Measurements from ENCODE around the gene TMEM164. TPM values are rescaled to one million over a fixed set of nuclear protein-coding genes. Genes with fewer than 3 reads are reported as not detected.

TMEM164 gene
- total and polyA plus RNA-seq, 2 donors (not counting 1 experiment from before 2014, with no cell fraction given) = 5.7 to 10.2 TPM

DNA sequence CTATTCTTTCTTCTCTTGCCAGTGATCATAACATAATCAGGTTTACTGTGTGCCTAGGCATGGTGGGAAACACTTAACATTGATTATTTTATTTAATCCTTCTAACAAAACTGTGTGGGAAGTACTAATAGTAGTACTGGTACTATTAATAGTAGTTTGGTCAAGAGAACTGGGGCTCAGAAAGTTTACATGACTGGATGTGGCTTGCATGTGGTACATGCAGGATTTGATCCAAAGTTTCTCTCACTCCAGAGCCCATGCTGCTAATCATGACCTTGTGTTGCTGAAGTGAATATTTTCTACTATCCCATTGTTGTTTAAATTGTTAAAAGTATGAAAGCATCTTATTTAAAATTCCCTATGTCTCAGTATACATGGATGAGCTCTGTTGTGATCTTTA is 78.4 kb downstream of the TMEM164 start:
- no peak overlapping the region for H3K4me3 ChIP-seq (replicated peaks in 1 of 4; ENCODE audit: control extremely low read depth in 1 of 4, insufficient read depth in 1 of 4, low read depth in 3 of 4, low read length in 4 of 4)
- H3K4me2 ChIP-seq (ENCODE audit: extremely low read depth, insufficient read depth, low read length) = no peak overlapping the region
- no peaks in the 10 kb centered on the region for H3K36me3 ChIP-seq (ENCODE audit: control insufficient read depth, insufficient read depth, low read length)
- no peak overlapping the region for H3K9ac ChIP-seq (ENCODE audit: insufficient read depth, low read length)
- no peak overlapping the region for H2AFZ ChIP-seq (ENCODE audit: low read length)
- H3K27ac ChIP-seq (ENCODE audit: insufficient read depth, low read length) = no peak overlapping the region
- DNase-seq (ENCODE audit: low read depth in 2 of 2) = no peak
- no peaks in the 10 kb centered on the region for H3K27me3 ChIP-seq (ENCODE audit: control insufficient read depth, insufficient read depth, low read length)
- H4K20me1 ChIP-seq (ENCODE audit: control insufficient read depth, extremely low read depth, insufficient read depth, low read length) = no peaks in the 10 kb centered on the region
- TF ChIP-seq, protein P1, sequence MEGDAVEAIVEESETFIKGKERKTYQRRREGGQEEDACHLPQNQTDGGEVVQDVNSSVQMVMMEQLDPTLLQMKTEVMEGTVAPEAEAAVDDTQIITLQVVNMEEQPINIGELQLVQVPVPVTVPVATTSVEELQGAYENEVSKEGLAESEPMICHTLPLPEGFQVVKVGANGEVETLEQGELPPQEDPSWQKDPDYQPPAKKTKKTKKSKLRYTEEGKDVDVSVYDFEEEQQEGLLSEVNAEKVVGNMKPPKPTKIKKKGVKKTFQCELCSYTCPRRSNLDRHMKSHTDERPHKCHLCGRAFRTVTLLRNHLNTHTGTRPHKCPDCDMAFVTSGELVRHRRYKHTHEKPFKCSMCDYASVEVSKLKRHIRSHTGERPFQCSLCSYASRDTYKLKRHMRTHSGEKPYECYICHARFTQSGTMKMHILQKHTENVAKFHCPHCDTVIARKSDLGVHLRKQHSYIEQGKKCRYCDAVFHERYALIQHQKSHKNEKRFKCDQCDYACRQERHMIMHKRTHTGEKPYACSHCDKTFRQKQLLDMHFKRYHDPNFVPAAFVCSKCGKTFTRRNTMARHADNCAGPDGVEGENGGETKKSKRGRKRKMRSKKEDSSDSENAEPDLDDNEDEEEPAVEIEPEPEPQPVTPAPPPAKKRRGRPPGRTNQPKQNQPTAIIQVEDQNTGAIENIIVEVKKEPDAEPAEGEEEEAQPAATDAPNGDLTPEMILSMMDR (conservative IDR thresholded peaks at IDR 0.05 in 1 of 2, IDR thresholded peaks at IDR 0.05 in 1 of 2; ENCODE audit: low read depth in 1 of 2, low read length in 2 of 2) = no peak
- TF ChIP-seq EZH2 (IDR thresholded peaks at IDR 0.05; ENCODE audit: low read length, missing control alignments) = no peak
- H3K9me3 ChIP-seq (ENCODE audit: control insufficient read depth, insufficient read depth, low read depth, low read length) = no peaks in the 10 kb centered on the region
- H3K4me1 ChIP-seq (ENCODE audit: control insufficient read depth, extremely low read depth, insufficient read depth, low read length) = peaks cover 4% of the 10 kb centered on the region
- no peaks in the 10 kb centered on the region for H3K79me2 ChIP-seq (ENCODE audit: control insufficient read depth, insufficient read depth, low read length)

DNA sequence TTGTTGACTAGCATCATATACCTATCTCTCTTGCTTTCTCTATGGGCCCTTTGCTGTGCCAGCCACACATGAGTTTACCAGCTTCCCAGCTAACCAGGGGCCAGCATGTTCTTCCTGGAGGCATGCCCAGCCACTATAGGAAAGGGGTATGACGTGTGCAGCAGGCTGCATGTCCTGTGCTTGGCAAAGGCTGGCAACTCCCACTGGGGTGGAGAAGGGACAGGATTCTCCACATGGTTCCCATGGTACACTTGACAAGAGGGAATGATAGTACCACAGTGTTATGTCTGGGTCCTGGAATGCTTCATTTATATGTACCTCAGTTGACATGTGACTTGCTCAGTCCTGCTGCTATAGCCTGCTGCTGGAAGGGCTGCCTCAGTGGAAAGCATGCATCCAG is 78.8 kb downstream of the TMEM164 start:
- no peaks in the 10 kb centered on the region for H3K27me3 ChIP-seq (ENCODE audit: control insufficient read depth, insufficient read depth, low read length)
- H3K36me3 ChIP-seq (ENCODE audit: control insufficient read depth, insufficient read depth, low read length) = no peaks in the 10 kb centered on the region
- DNase-seq (ENCODE audit: low read depth in 2 of 2) = peak; percentile 61 to 66
- H4K20me1 ChIP-seq (ENCODE audit: control insufficient read depth, extremely low read depth, insufficient read depth, low read length) = no peaks in the 10 kb centered on the region
- no peaks in the 10 kb centered on the region for H3K9me3 ChIP-seq (ENCODE audit: control insufficient read depth, insufficient read depth, low read depth, low read length)
- no peak overlapping the region for H3K4me3 ChIP-seq (replicated peaks in 1 of 4; ENCODE audit: control extremely low read depth in 1 of 4, insufficient read depth in 1 of 4, low read depth in 3 of 4, low read length in 4 of 4)
- H3K4me1 ChIP-seq (ENCODE audit: control insufficient read depth, extremely low read depth, insufficient read depth, low read length) = peaks cover 4% of the 10 kb centered on the region
- H3K9ac ChIP-seq (ENCODE audit: insufficient read depth, low read length) = no peak overlapping the region
- no peak overlapping the region for H3K27ac ChIP-seq (ENCODE audit: insufficient read depth, low read length)
- H3K79me2 ChIP-seq (ENCODE audit: control insufficient read depth, insufficient read depth, low read length) = no peaks in the 10 kb centered on the region
- H3K4me2 ChIP-seq (ENCODE audit: extremely low read depth, insufficient read depth, low read length) = peak overlapping the region; percentile 4
- TF ChIP-seq EZH2 (IDR thresholded peaks at IDR 0.05; ENCODE audit: low read length, missing control alignments) = no peak
- TF ChIP-seq, protein P1 (conservative IDR thresholded peaks at IDR 0.05 in 1 of 2, IDR thresholded peaks at IDR 0.05 in 1 of 2; ENCODE audit: low read depth in 1 of 2, low read length in 2 of 2) = no peak
- H2AFZ ChIP-seq (ENCODE audit: low read length) = no peak overlapping the region

DNA sequence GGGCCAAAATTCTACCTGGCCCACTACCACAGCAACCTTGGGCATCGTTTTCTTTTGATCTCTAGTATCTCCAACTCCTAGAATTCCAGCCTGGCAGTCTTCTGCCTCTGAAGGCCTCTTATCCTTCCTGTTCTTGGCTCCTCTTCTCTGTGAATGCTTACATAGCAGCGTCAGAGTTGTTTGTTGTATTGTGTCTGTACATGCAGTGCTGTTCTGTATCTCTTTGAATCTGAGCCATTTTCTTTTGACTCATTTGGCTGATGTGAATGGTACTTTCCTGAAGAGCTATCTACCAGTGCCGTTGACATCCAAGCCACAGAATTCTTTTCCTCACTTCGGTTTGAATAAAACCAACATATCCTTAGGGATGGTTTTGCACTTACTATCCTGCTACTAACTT is 79.2 kb downstream of the TMEM164 start:
- Histone ChIP-seq H3K27ac (ENCODE audit: insufficient read depth, low read length) (no peak overlapping the region), H4K20me1 (ENCODE audit: control insufficient read depth, extremely low read depth, insufficient read depth, low read length) (no peaks in the 10 kb centered on the region), H3K27me3 (ENCODE audit: control insufficient read depth, insufficient read depth, low read length) (no peaks in the 10 kb centered on the region), H3K4me3 (replicated peaks in 1 of 4; ENCODE audit: control extremely low read depth in 1 of 4, insufficient read depth in 1 of 4, low read depth in 3 of 4, low read length in 4 of 4) (no peak overlapping the region), H3K9me3 (ENCODE audit: control insufficient read depth, insufficient read depth, low read depth, low read length) (no peaks in the 10 kb centered on the region), H3K9ac (ENCODE audit: insufficient read depth, low read length) (no peak overlapping the region), H3K4me2 (ENCODE audit: extremely low read depth, insufficient read depth, low read length) (peak overlapping the region; percentile 4), H3K79me2 (ENCODE audit: control insufficient read depth, insufficient read depth, low read length) (no peaks in the 10 kb centered on the region), H2AFZ (ENCODE audit: low read length) (no peak overlapping the region), H3K36me3 (ENCODE audit: control insufficient read depth, insufficient read depth, low read length) (no peaks in the 10 kb centered on the region), H3K4me1 (ENCODE audit: control insufficient read depth, extremely low read depth, insufficient read depth, low read length) (peaks cover 4% of the 10 kb centered on the region)
- peak; percentile 91 to 95 for DNase-seq (ENCODE audit: low read depth in 2 of 2)
- TF ChIP-seq, protein P1 (conservative IDR thresholded peaks at IDR 0.05 in 1 of 2, IDR thresholded peaks at IDR 0.05 in 1 of 2; ENCODE audit: low read depth in 1 of 2, low read length in 2 of 2) = no peak
- no peak for TF ChIP-seq EZH2 (IDR thresholded peaks at IDR 0.05; ENCODE audit: low read length, missing control alignments)
